Measurements from ENCODE around the gene STPG1.

STPG1 gene

GRCh38 chr1:24426744-24427544, 13.4 kb upstream of the STPG1 start:
- DNase-seq = no peak

GRCh38 chr1:24425922-24426321, 12.3 kb upstream of the STPG1 start:
- no peak for DNase-seq

GRCh38 chr1:24425441-24425840, 11.9 kb upstream of the STPG1 start:
- DNase-seq = no peak

- no peak for DNase-seq
Measured at GRCh38 chr1:24424990-24425389, 11.4 kb upstream of the STPG1 start.

GRCh38 chr1:24424207-24424606, 10.6 kb upstream of the STPG1 start:
- no peak for DNase-seq

GRCh38 chr1:24421502-24421901, 7.9 kb upstream of the STPG1 start:
- no peak for DNase-seq

GRCh38 chr1:24420547-24420946, 7.0 kb upstream of the STPG1 start:
- no peak for DNase-seq

GRCh38 chr1:24418898-24419628, 5.5 kb upstream of the STPG1 start:
- no peak for DNase-seq

GRCh38 chr1:24417681-24418080, 4.1 kb upstream of the STPG1 start:
- no peak for DNase-seq

GRCh38 chr1:24416666-24417391, 3.2 kb upstream of the STPG1 start:
- peak; percentile 27 for DNase-seq

GRCh38 chr1:24415910-24416665, 2.5 kb upstream of the STPG1 start:
- DNase-seq = peak; percentile 6

GRCh38 chr1:24415334-24415909, 1.8 kb upstream of the STPG1 start, which contains the start of gene NIPAL3:
NIPAL3 (plus strand) TSS chr1:24415802; CDS start chr1:24419548, 3,746 bp downstream.
- DNase-seq = peak; percentile 95

- no peak for DNase-seq
Measured at GRCh38 chr1:24414775-24415333, 1.3 kb upstream of the STPG1 start.

- DNase-seq = no peak
Measured at GRCh38 chr1:24412408-24412807, 1.2 kb downstream of the STPG1 start.

- no peak for DNase-seq
Measured at GRCh38 chr1:24411963-24412362, 1.6 kb downstream of the STPG1 start.

- DNase-seq = no peak
Measured at GRCh38 chr1:24410750-24411149, 2.8 kb downstream of the STPG1 start.

GRCh38 chr1:24409535-24409934, 4.0 kb downstream of the STPG1 start:
- DNase-seq = no peak

- no peak for DNase-seq
Measured at GRCh38 chr1:24406788-24407187, 6.8 kb downstream of the STPG1 start.

- DNase-seq = no peak
Measured at GRCh38 chr1:24403806-24404205, 9.8 kb downstream of the STPG1 start.

GRCh38 chr1:24400065-24400464, 13.5 kb downstream of the STPG1 start:
- DNase-seq = no peak

- DNase-seq = no peak
Measured at GRCh38 chr1:24393892-24394291, 19.7 kb downstream of the STPG1 start.
